H9 (cell line): ENCODE measurements around the gene CFAP410. TPM values are rescaled to one million over a fixed set of nuclear protein-coding genes. Genes with fewer than 3 reads are reported as not detected.

Experiments used
- DNase-seq: peaks from one replicate; pipeline ENCODE4 v3.0.0-alpha.2; 2017
- H2AFZ ChIP-seq: one replicate; pipeline ENCODE4 v1.6.1; 2013; ENCODE audit warnings: mild to moderate bottlenecking, low read length, control low read depth, moderate library complexity
- H2AK5ac ChIP-seq: 2 replicates; pipeline ENCODE4 v1.6.1; 2013; ENCODE audit warnings: low read length, control low read depth, mixed read lengths; ENCODE audit not compliant: insufficient read length
- H2BK120ac ChIP-seq: one replicate; pipeline ENCODE4 v1.6.1; 2013; ENCODE audit warnings: low read depth, mild to moderate bottlenecking, low read length, control low read depth, inconsistent platforms; ENCODE audit not compliant: poor library complexity, severe bottlenecking
- H2BK12ac ChIP-seq: 2 replicates; pipeline ENCODE4 v1.6.1; 2013; ENCODE audit warnings: low read length, control low read depth, mixed read lengths, low read depth; ENCODE audit not compliant: insufficient read length
- H2BK15ac ChIP-seq: 2 replicates; pipeline ENCODE4 v1.6.1; 2013; ENCODE audit warnings: low read depth, low read length, control low read depth
- H2BK20ac ChIP-seq: one replicate; pipeline ENCODE4 v1.6.1; 2013; ENCODE audit warnings: low read depth, mild to moderate bottlenecking, low read length, control low read depth, inconsistent platforms; ENCODE audit not compliant: poor library complexity, severe bottlenecking
- H2BK5ac ChIP-seq: 2 replicates; pipeline ENCODE4 v1.6.1; 2013; ENCODE audit warnings: low read length, control low read depth, mixed read lengths; ENCODE audit not compliant: insufficient read length
- H3K14ac ChIP-seq: 2 replicates; pipeline ENCODE4 v1.6.1; 2013; ENCODE audit warnings: low read length, control low read depth; ENCODE audit not compliant: insufficient read depth
- H3K18ac ChIP-seq: 2 replicates; pipeline ENCODE4 v1.6.1; 2013; ENCODE audit warnings: low read depth, mild to moderate bottlenecking, mixed read lengths, low read length, control low read depth; ENCODE audit not compliant: insufficient read length
- H3K23ac ChIP-seq: 2 replicates; pipeline ENCODE4 v1.6.1; 2013; ENCODE audit warnings: low read length, control low read depth, mixed read lengths, low read depth; ENCODE audit not compliant: insufficient read length
- H3K23me2 ChIP-seq: 2 replicates; pipeline ENCODE4 v1.6.1; 2013; ENCODE audit warnings: low read depth, mild to moderate bottlenecking, mixed read lengths, low read length, control low read depth; ENCODE audit not compliant: insufficient read length, poor library complexity, severe bottlenecking
- H3K27ac ChIP-seq: 2 replicates; pipeline ENCODE4 v1.5.1; 2013; ENCODE audit warnings: low read length, control low read depth, mixed read lengths, low read depth; ENCODE audit not compliant: insufficient read length
- H3K27me3 ChIP-seq: 2 replicates; pipeline ENCODE4 v1.6.1; 2013; ENCODE audit warnings: low read length, control low read depth, inconsistent platforms; ENCODE audit not compliant: insufficient read depth
- H3K4ac ChIP-seq: 2 replicates; pipeline ENCODE4 v1.6.1; 2013; ENCODE audit warnings: low read depth, mild to moderate bottlenecking, control low read depth, inconsistent platforms, low read length, moderate library complexity
- H3K4me1 ChIP-seq: 2 replicates; pipeline ENCODE4 v1.6.1; 2013; ENCODE audit warnings: low read length, control low read depth, inconsistent platforms; ENCODE audit not compliant: insufficient read depth
- H3K4me2 ChIP-seq: 2 replicates; pipeline ENCODE4 v1.6.1; 2013; ENCODE audit warnings: low read length, control low read depth, mixed read lengths; ENCODE audit not compliant: insufficient read length, insufficient read depth
- H3K56ac ChIP-seq: 2 replicates; pipeline ENCODE4 v1.6.1; 2013; ENCODE audit warnings: low read depth, mild to moderate bottlenecking, mixed read lengths, low read length, control low read depth; ENCODE audit not compliant: insufficient read length
- H3K79me1 ChIP-seq: 2 replicates; pipeline ENCODE4 v1.6.1; 2013; ENCODE audit warnings: low read depth, mild to moderate bottlenecking, moderate library complexity, low read length, control low read depth, inconsistent platforms; ENCODE audit not compliant: insufficient read depth, poor library complexity, severe bottlenecking
- H3K79me2 ChIP-seq: 2 replicates; pipeline ENCODE4 v1.6.1; 2013; ENCODE audit warnings: low read length, control low read depth, inconsistent platforms; ENCODE audit not compliant: insufficient read depth
- H3K9ac ChIP-seq: 2 replicates; pipeline ENCODE4 v1.6.1; 2013; ENCODE audit warnings: low read length, control low read depth, mixed read lengths; ENCODE audit not compliant: insufficient read length; ENCODE audit errors: extremely low read depth
- H3K9me3 ChIP-seq: one replicate; pipeline ENCODE4 v1.6.1; 2013; ENCODE audit warnings: low read depth, low read length, inconsistent platforms; ENCODE audit not compliant: control insufficient read depth
- H3T11ph ChIP-seq: one replicate; pipeline ENCODE4 v1.6.1; 2013; ENCODE audit warnings: mild to moderate bottlenecking, low read length, control low read depth, inconsistent platforms
- H4K20me1 ChIP-seq: one replicate; pipeline ENCODE4 v1.6.1; 2013; ENCODE audit not compliant: control insufficient read depth, insufficient read length, insufficient read depth
- H4K5ac ChIP-seq: 2 replicates; pipeline ENCODE4 v1.6.1; 2013; ENCODE audit warnings: low read depth, mild to moderate bottlenecking, mixed read lengths, low read length, control low read depth; ENCODE audit not compliant: insufficient read length
- H4K8ac ChIP-seq: replicated peaks from 2 replicates; pipeline ENCODE4 v1.6.1; 2013; ENCODE audit warnings: low read length, control low read depth, mixed read lengths, low read depth; ENCODE audit not compliant: insufficient read length
- H4K91ac ChIP-seq: 2 replicates; pipeline ENCODE4 v1.6.1; 2013; ENCODE audit warnings: low read depth, mild to moderate bottlenecking, moderate library complexity, mixed read lengths, low read length, control low read depth; ENCODE audit not compliant: insufficient read length
- H3K27ac Mint-ChIP-seq, 3 experiments: 2 replicates in 2 of 3; 3 replicates in 1 of 3; pipeline ENCODE4 v1.8.0; 2020 to 2021; ENCODE audit warnings: mixed read lengths in 3 of 3, mild to moderate bottlenecking in 1 of 3, moderate library complexity in 1 of 3
- H3K27me3 Mint-ChIP-seq: 2 replicates; pipeline ENCODE4 v1.8.0; 2021; ENCODE audit warnings: low read depth, mild to moderate bottlenecking, moderate library complexity, mixed read lengths
- H3K36me3 Mint-ChIP-seq, 3 experiments: 2 replicates in 2 of 3; 3 replicates in 1 of 3; pipeline ENCODE4 v1.8.0; 2020 to 2021; ENCODE audit warnings: low read depth in 3 of 3, mixed read lengths in 3 of 3; ENCODE audit not compliant: insufficient read depth in 1 of 3
- H3K4me1 Mint-ChIP-seq, 2 experiments: 2 replicates each; pipeline ENCODE4 v1.8.0; 2020; ENCODE audit warnings: mixed read lengths in 2 of 2
- H3K4me3 Mint-ChIP-seq, 2 experiments: 2 replicates in 1 of 2; 3 replicates in 1 of 2; pipeline ENCODE4 v1.8.0; 2020 to 2021; ENCODE audit warnings: mild to moderate bottlenecking in 2 of 2, mixed read lengths in 2 of 2, moderate library complexity in 1 of 2
- H3K9me3 Mint-ChIP-seq, 2 experiments: 2 replicates in 1 of 2; 3 replicates in 1 of 2; pipeline ENCODE4 v1.8.0; 2020; ENCODE audit warnings: mild to moderate bottlenecking in 2 of 2, mixed read lengths in 2 of 2, moderate library complexity in 1 of 2
- WGBS: extraction: QIAGEN DNeasy Blood & Tissue Kit; methylation state at CpG from one replicate; pipeline ENCODE4 v1.1.7; 2013; ENCODE audit warnings: missing lambda C conversion rate, low lambda C conversion rate, mixed read lengths; ENCODE audit not compliant: insufficient read length; ENCODE audit errors: extremely low coverage; 5-methylcytosine and 5-hydroxymethylcytosine counted together
- total RNA-seq: library from RNA; stranded (reverse); gene quantifications from 2 replicates; pipeline ENCODE4 v1.2.1, GENCODE V29; 2021
- TF ChIP-seq, protein P1 (sequence below): fragments of 200-600 bp; sonication (generic); conservative IDR thresholded peaks from 3 replicates; pipeline ENCODE4 v1.8.0; 2021; ENCODE audit warnings: antibody characterized with exemption, mild to moderate bottlenecking

Gene CFAP410
- total RNA-seq, 1 experiment from 2014 or later: 17.0 TPM

DNA sequence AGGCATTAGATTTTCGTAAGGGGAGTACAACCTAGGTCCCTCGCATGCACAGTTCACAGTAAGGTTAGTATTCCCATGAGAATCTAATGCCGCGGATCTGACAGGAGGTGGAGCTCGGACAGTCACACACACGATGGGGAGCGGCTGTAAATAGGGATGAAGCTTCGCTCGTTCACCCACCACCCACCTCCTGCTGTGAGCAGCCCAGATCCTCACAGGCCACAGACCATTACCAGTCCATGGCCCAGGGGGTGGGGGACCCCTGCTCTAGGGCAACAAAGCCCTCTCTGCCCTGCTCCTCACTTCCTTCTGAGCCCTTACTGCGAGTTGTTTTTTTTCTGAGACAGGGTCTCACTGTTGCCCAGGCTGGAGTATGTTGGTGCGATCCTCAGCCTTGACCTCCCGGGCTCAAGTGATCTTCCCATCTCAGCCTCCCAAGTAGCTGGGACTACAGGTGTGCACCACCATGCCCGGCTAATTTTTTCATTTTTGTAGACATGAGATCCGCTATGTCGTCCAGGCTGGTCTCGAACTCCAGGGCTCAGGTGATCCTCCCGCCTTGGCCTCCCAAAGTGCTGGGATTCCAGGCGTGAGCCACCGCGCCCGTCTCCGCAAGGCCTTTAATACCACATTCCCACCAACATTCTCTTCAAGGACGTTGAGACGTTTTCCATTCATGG lies 35.6 kb upstream of the CFAP410 start:
- H2BK5ac ChIP-seq: no peak overlapping the region
- H3K56ac ChIP-seq: no peak overlapping the region
- no peak overlapping the region for H3K4ac ChIP-seq
- H3K14ac ChIP-seq: no peak overlapping the region
- TF ChIP-seq, protein P1, sequence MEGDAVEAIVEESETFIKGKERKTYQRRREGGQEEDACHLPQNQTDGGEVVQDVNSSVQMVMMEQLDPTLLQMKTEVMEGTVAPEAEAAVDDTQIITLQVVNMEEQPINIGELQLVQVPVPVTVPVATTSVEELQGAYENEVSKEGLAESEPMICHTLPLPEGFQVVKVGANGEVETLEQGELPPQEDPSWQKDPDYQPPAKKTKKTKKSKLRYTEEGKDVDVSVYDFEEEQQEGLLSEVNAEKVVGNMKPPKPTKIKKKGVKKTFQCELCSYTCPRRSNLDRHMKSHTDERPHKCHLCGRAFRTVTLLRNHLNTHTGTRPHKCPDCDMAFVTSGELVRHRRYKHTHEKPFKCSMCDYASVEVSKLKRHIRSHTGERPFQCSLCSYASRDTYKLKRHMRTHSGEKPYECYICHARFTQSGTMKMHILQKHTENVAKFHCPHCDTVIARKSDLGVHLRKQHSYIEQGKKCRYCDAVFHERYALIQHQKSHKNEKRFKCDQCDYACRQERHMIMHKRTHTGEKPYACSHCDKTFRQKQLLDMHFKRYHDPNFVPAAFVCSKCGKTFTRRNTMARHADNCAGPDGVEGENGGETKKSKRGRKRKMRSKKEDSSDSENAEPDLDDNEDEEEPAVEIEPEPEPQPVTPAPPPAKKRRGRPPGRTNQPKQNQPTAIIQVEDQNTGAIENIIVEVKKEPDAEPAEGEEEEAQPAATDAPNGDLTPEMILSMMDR: no peak
- no peak overlapping the region for H2BK20ac ChIP-seq
- no peak overlapping the region for H4K91ac ChIP-seq
- no peak overlapping the region for H2AK5ac ChIP-seq
- WGBS: no CpG with 5 or more reads among the region's 24 CpGs
- no peak overlapping the region for H4K8ac ChIP-seq
- no peak overlapping the region for H2AFZ ChIP-seq
- no peak overlapping the region for H3K18ac ChIP-seq
- peaks cover 0 to 9% (median 4%) of the 10 kb centered on the region in 3 experiments; a peak in 4 of 7 replicates for H3K36me3 Mint-ChIP-seq
- H3K4me3 Mint-ChIP-seq: no peak overlapping the region; a peak in 1 of 5 replicates
- no peak overlapping the region for H3K23ac ChIP-seq
- H3K79me2 ChIP-seq: no peaks in the 10 kb centered on the region
- H3K79me1 ChIP-seq: no peaks in the 10 kb centered on the region
- no peak overlapping the region for H3T11ph ChIP-seq
- H3K4me2 ChIP-seq: no peak overlapping the region
- H3K9me3 ChIP-seq: no peaks in the 10 kb centered on the region
- H2BK12ac ChIP-seq: no peak overlapping the region
- H3K9ac ChIP-seq: no peak overlapping the region
- H2BK15ac ChIP-seq: no peak overlapping the region
- H4K20me1 ChIP-seq: no peaks in the 10 kb centered on the region
- H2BK120ac ChIP-seq: no peak overlapping the region
- H3K23me2 ChIP-seq: no peaks in the 10 kb centered on the region
- peaks cover 27 to 32% of the 10 kb centered on the region in 2 experiments for H3K9me3 Mint-ChIP-seq
- no peaks in the 10 kb centered on the region for H3K4me1 ChIP-seq
- DNase-seq: no peak
- H3K27me3 ChIP-seq: peaks cover 4% of the 10 kb centered on the region; the same call in 1 of the 2 replicates
- peaks cover 11 to 12% of the 10 kb centered on the region in 2 experiments for H3K4me1 Mint-ChIP-seq
- peaks cover 43% of the 10 kb centered on the region for H3K27me3 Mint-ChIP-seq
- no peak overlapping the region for H3K27ac ChIP-seq
- no peak overlapping the region for H3K27ac Mint-ChIP-seq
- H4K5ac ChIP-seq: no peak overlapping the region
